ENCODE measurements around the gene PODN.

Gene PODN

GRCh38 chr1:53016705-53017104 lies 45.3 kb upstream of the PODN start:
- Histone ChIP-seq H3K27ac (ENCODE audit: low read length, poor library complexity, severe bottlenecking) (no peak overlapping the region), H3K18ac (ENCODE audit: low read depth in 1 of 2, low read length in 2 of 2) (no peak overlapping the region), H3K36me3 (ENCODE audit: control insufficient read depth in 1 of 2, insufficient read depth in 2 of 2, low read depth in 1 of 2, low read length in 2 of 2) (peaks cover 5 to 13% of the 10 kb centered on the region in 2 experiments), H4K8ac (ENCODE audit: low read length) (no peak overlapping the region), H2BK15ac (ENCODE audit: low read depth, poor library complexity, severe bottlenecking) (no peak overlapping the region), H3K9me3 (ENCODE audit: control insufficient read depth, low read length) (no peaks in the 10 kb centered on the region), H2BK120ac (ENCODE audit: low read depth, low read length) (no peak overlapping the region), H3K9ac (ENCODE audit: low read length) (peak overlapping the region; percentile 89), H3K4me3 (ENCODE audit: insufficient read depth in 1 of 2, low read depth in 1 of 2, low read length in 2 of 2) (peak overlapping the region in 1 of 2 experiments; percentile 86), H3K14ac (ENCODE audit: low read length in 2 of 2) (no peak overlapping the region), H3K4me2 (ENCODE audit: low read length, poor library complexity, severe bottlenecking) (no peak overlapping the region), H3K23ac (ENCODE audit: low read length in 2 of 2) (no peak overlapping the region), H2BK5ac (ENCODE audit: low read depth, low read length, poor library complexity, severe bottlenecking) (no peak overlapping the region), H2AK5ac (ENCODE audit: low read length, severe bottlenecking) (no peak overlapping the region), H3K27me3 (ENCODE audit: control insufficient read depth in 1 of 2, insufficient read depth in 1 of 2, low read length in 2 of 2) (no peaks in the 10 kb centered on the region), H2AFZ (ENCODE audit: low read depth, low read length) (no peak overlapping the region), H4K91ac (ENCODE audit: low read length) (no peak overlapping the region), H3K79me1 (replicated peaks; ENCODE audit: low read length, poor library complexity, severe bottlenecking) (peaks cover 11% of the 10 kb centered on the region), H3K4ac (ENCODE audit: low read depth in 1 of 2, low read length in 2 of 2) (no peak overlapping the region), H3K4me1 (ENCODE audit: control insufficient read depth, insufficient read depth, low read depth, low read length) (no peaks in the 10 kb centered on the region), H2BK12ac (ENCODE audit: low read length in 2 of 2) (no peak overlapping the region)
- no CpG with 5 or more reads among the region's 1 CpG for WGBS
- peak; percentile 29 for DNase-seq

GRCh38 chr1:53020588-53020987 lies 41.4 kb upstream of the PODN start:
- Histone ChIP-seq H2BK120ac (ENCODE audit: low read depth, low read length) (no peak overlapping the region), H3K27ac (ENCODE audit: low read length, poor library complexity, severe bottlenecking) (no peak overlapping the region), H3K9ac (ENCODE audit: low read length) (no peak overlapping the region), H2BK12ac (ENCODE audit: low read length in 2 of 2) (no peak overlapping the region), H3K4ac (ENCODE audit: low read depth in 1 of 2, low read length in 2 of 2) (no peak overlapping the region), H3K36me3 (ENCODE audit: control insufficient read depth in 1 of 2, insufficient read depth in 2 of 2, low read depth in 1 of 2, low read length in 2 of 2) (peaks cover 5 to 18% of the 10 kb centered on the region in 2 experiments), H3K18ac (ENCODE audit: low read depth in 1 of 2, low read length in 2 of 2) (no peak overlapping the region), H4K8ac (ENCODE audit: low read length) (no peak overlapping the region), H4K91ac (ENCODE audit: low read length) (no peak overlapping the region), H2AFZ (ENCODE audit: low read depth, low read length) (no peak overlapping the region), H3K27me3 (ENCODE audit: control insufficient read depth in 1 of 2, insufficient read depth in 1 of 2, low read length in 2 of 2) (no peaks in the 10 kb centered on the region), H3K14ac (ENCODE audit: low read length in 2 of 2) (no peak overlapping the region), H3K23ac (ENCODE audit: low read length in 2 of 2) (no peak overlapping the region), H2AK5ac (ENCODE audit: low read length, severe bottlenecking) (no peak overlapping the region), H3K4me1 (ENCODE audit: control insufficient read depth, insufficient read depth, low read depth, low read length) (peaks cover 2% of the 10 kb centered on the region), H3K4me2 (ENCODE audit: low read length, poor library complexity, severe bottlenecking) (no peak overlapping the region), H3K4me3 (ENCODE audit: insufficient read depth in 1 of 2, low read depth in 1 of 2, low read length in 2 of 2) (no peak overlapping the region), H2BK15ac (ENCODE audit: low read depth, poor library complexity, severe bottlenecking) (no peak overlapping the region), H3K9me3 (ENCODE audit: control insufficient read depth, low read length) (no peaks in the 10 kb centered on the region), H3K79me1 (replicated peaks; ENCODE audit: low read length, poor library complexity, severe bottlenecking) (peaks cover 22% of the 10 kb centered on the region), H2BK5ac (ENCODE audit: low read depth, low read length, poor library complexity, severe bottlenecking) (no peak overlapping the region)
- WGBS: 72% methylated on average over 3 of the region's 5 CpGs
- no peak for DNase-seq

DNA sequence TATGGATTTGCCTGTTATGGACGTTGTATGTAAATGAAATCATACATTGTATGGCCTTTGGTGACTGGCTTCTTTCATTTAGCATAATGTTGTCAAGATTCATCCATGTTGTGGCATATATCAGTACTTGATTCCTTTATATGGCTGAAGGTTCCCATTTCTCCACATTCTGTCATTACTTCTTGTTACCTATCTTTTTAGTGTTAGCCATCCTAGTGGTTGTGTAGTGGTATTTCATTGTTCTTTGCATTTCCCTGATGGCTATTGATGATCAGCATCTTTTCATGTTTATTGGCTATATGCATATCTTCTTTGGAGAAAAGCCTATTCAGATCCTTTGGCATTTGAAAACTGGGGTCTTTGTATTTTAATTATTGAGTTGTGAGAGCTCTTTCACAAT lies 39.8 kb upstream of the PODN start:
- Histone ChIP-seq H3K9ac (ENCODE audit: low read length) (no peak overlapping the region), H3K36me3 (ENCODE audit: control insufficient read depth in 1 of 2, insufficient read depth in 2 of 2, low read depth in 1 of 2, low read length in 2 of 2) (peaks cover 5 to 17% of the 10 kb centered on the region in 2 experiments), H3K4me3 (ENCODE audit: insufficient read depth in 1 of 2, low read depth in 1 of 2, low read length in 2 of 2) (no peak overlapping the region), H4K91ac (ENCODE audit: low read length) (no peak overlapping the region), H3K27ac (ENCODE audit: low read length, poor library complexity, severe bottlenecking) (no peak overlapping the region), H2AFZ (ENCODE audit: low read depth, low read length) (no peak overlapping the region), H2AK5ac (ENCODE audit: low read length, severe bottlenecking) (no peak overlapping the region), H2BK120ac (ENCODE audit: low read depth, low read length) (no peak overlapping the region), H3K18ac (ENCODE audit: low read depth in 1 of 2, low read length in 2 of 2) (no peak overlapping the region), H3K9me3 (ENCODE audit: control insufficient read depth, low read length) (no peaks in the 10 kb centered on the region), H3K4me2 (ENCODE audit: low read length, poor library complexity, severe bottlenecking) (no peak overlapping the region), H3K4me1 (ENCODE audit: control insufficient read depth, insufficient read depth, low read depth, low read length) (peaks cover 2% of the 10 kb centered on the region), H3K27me3 (ENCODE audit: control insufficient read depth in 1 of 2, insufficient read depth in 1 of 2, low read length in 2 of 2) (no peaks in the 10 kb centered on the region), H4K8ac (ENCODE audit: low read length) (no peak overlapping the region), H2BK12ac (ENCODE audit: low read length in 2 of 2) (no peak overlapping the region), H2BK15ac (ENCODE audit: low read depth, poor library complexity, severe bottlenecking) (no peak overlapping the region), H3K14ac (ENCODE audit: low read length in 2 of 2) (no peak overlapping the region), H3K4ac (ENCODE audit: low read depth in 1 of 2, low read length in 2 of 2) (no peak overlapping the region), H3K79me1 (replicated peaks; ENCODE audit: low read length, poor library complexity, severe bottlenecking) (peaks cover 27% of the 10 kb centered on the region), H3K23ac (ENCODE audit: low read length in 2 of 2) (no peak overlapping the region), H2BK5ac (ENCODE audit: low read depth, low read length, poor library complexity, severe bottlenecking) (no peak overlapping the region)
- DNase-seq: no peak
- WGBS: no CpG with 5 or more reads among the region's 1 CpG

DNA sequence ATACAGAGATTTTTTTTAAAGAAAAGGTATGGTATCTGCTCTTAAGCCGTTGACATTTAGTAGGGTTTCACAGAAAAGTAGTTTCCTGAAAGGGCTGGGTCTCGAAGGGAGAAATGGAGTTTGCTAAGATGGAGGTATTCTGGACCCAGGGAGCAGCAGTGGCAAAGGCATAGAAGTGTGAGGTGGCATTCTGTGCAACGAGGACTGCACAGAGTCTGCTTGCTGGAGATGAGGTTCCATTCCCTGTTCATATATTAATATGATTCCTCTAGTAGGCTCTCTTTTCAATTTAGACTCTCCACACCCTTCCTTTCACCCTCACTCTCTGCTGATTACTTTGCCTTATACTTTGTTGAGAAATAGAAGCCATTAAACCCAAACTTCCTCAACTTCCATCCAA lies 38.5 kb upstream of the PODN start:
- no peak overlapping the region for H3K4me2 ChIP-seq (ENCODE audit: low read length, poor library complexity, severe bottlenecking)
- H2AFZ ChIP-seq (ENCODE audit: low read depth, low read length): no peak overlapping the region
- no peak overlapping the region for H2BK120ac ChIP-seq (ENCODE audit: low read depth, low read length)
- H3K23ac ChIP-seq (ENCODE audit: low read length in 2 of 2): no peak overlapping the region
- H3K27ac ChIP-seq (ENCODE audit: low read length, poor library complexity, severe bottlenecking): no peak overlapping the region
- peaks cover 2% of the 10 kb centered on the region for H3K4me1 ChIP-seq (ENCODE audit: control insufficient read depth, insufficient read depth, low read depth, low read length)
- no peak overlapping the region for H4K8ac ChIP-seq (ENCODE audit: low read length)
- no peak overlapping the region for H3K9ac ChIP-seq (ENCODE audit: low read length)
- no peak overlapping the region for H2BK12ac ChIP-seq (ENCODE audit: low read length in 2 of 2)
- H3K4me3 ChIP-seq (ENCODE audit: insufficient read depth in 1 of 2, low read depth in 1 of 2, low read length in 2 of 2): no peak overlapping the region
- H3K18ac ChIP-seq (ENCODE audit: low read depth in 1 of 2, low read length in 2 of 2): no peak overlapping the region
- H3K14ac ChIP-seq (ENCODE audit: low read length in 2 of 2): no peak overlapping the region
- no peak for DNase-seq
- WGBS: 97% methylated on average over 2 of the region's 3 CpGs
- H2AK5ac ChIP-seq (ENCODE audit: low read length, severe bottlenecking): no peak overlapping the region
- no peaks in the 10 kb centered on the region for H3K9me3 ChIP-seq (ENCODE audit: control insufficient read depth, low read length)
- H3K27me3 ChIP-seq (ENCODE audit: control insufficient read depth in 1 of 2, insufficient read depth in 1 of 2, low read length in 2 of 2): no peaks in the 10 kb centered on the region
- H3K79me1 ChIP-seq (replicated peaks; ENCODE audit: low read length, poor library complexity, severe bottlenecking): peaks cover 26% of the 10 kb centered on the region
- peaks cover 5 to 13% of the 10 kb centered on the region in 2 experiments for H3K36me3 ChIP-seq (ENCODE audit: control insufficient read depth in 1 of 2, insufficient read depth in 2 of 2, low read depth in 1 of 2, low read length in 2 of 2)
- no peak overlapping the region for H2BK5ac ChIP-seq (ENCODE audit: low read depth, low read length, poor library complexity, severe bottlenecking)
- no peak overlapping the region for H4K91ac ChIP-seq (ENCODE audit: low read length)
- no peak overlapping the region for H2BK15ac ChIP-seq (ENCODE audit: low read depth, poor library complexity, severe bottlenecking)
- no peak overlapping the region for H3K4ac ChIP-seq (ENCODE audit: low read depth in 1 of 2, low read length in 2 of 2)

Data from mesenchymal stem cell (in vitro differentiated cells and primary cell).